ENCODE measurements around the gene QSER1. TPM values are rescaled to one million over a fixed set of nuclear protein-coding genes. Genes with fewer than 3 reads are reported as not detected.

Gene QSER1
- total and polyA plus RNA-seq, 2 experiments from 2014 or later, result 29.4 to 132 TPM

- Mint-ChIP-seq H3K27me3 (ENCODE audit: insufficient read depth, low read depth, poor library complexity) (peaks cover 16% of the 10 kb centered on the region), H3K4me3 (peak overlapping the region; percentile 79), H3K9me3 (no peaks in the 10 kb centered on the region), H3K4me1 (peaks cover 17% of the 10 kb centered on the region; the same call in 2 of the 3 replicates), H3K27ac (no peak overlapping the region), H3K36me3 (ENCODE audit: low read depth) (no peaks in the 10 kb centered on the region)
- peaks cover 11% of the 10 kb centered on the region for H3K27me3 ChIP-seq (ENCODE audit: insufficient read depth)
- no peaks in the 10 kb centered on the region for H3K9me2 ChIP-seq (ENCODE audit: insufficient read depth)
- H3K4me2 ChIP-seq, result peak overlapping the region; percentile 95
- peak overlapping the region; percentile 77 for H3K4me3 ChIP-seq
- H2AFZ ChIP-seq, result peak overlapping the region; percentile 83
- ATAC-seq, result no peak
- no peak for TF ChIP-seq STAT1 (IDR thresholded peaks at IDR 0.05; ENCODE audit: unreplicated experiment)
- TF ChIP-seq POLR2AphosphoS5 (IDR thresholded peaks at IDR 0.05; ENCODE audit: low read depth), result no peak
- no peak for TF ChIP-seq EZH2phosphoT487 (IDR thresholded peaks at IDR 0.05; ENCODE audit: unreplicated experiment)
- TF ChIP-seq ZNF331 (CRISPR knock-in tag; IDR thresholded peaks at IDR 0.05; ENCODE audit: low read depth), result no peak
- no peak for TF ChIP-seq ZNF114 (CRISPR knock-in tag; IDR thresholded peaks at IDR 0.05)
- no peak for TF ChIP-seq CREB1 (CRISPR knock-in tag; IDR thresholded peaks at IDR 0.05; ENCODE audit: low read depth)
- H4K20me1 ChIP-seq (replicated peaks; ENCODE audit: insufficient read depth), result no peaks in the 10 kb centered on the region
- peaks cover 4% of the 10 kb centered on the region; the same call in 1 of the 2 replicates for H3F3A ChIP-seq (replicated peaks; ENCODE audit: low read depth)
- DNase-seq (ENCODE audit: low spot score), result no peak
- H3K4me1 ChIP-seq (ENCODE audit: insufficient read depth), result peaks cover 16% of the 10 kb centered on the region
- no peaks in the 10 kb centered on the region for H3K79me2 ChIP-seq (replicated peaks; ENCODE audit: insufficient read depth)
- no peak overlapping the region for H3K27ac ChIP-seq (ENCODE audit: low read depth)
- H3K36me3 ChIP-seq (ENCODE audit: insufficient read depth), result no peaks in the 10 kb centered on the region
Measured at GRCh38 chr11:33016654-33017053, 124.0 kb downstream of the QSER1 start.

- Histone ChIP-seq H3K79me2 (replicated peaks; ENCODE audit: insufficient read depth) (no peaks in the 10 kb centered on the region), H3K9me2 (ENCODE audit: insufficient read depth) (no peaks in the 10 kb centered on the region), H3K27me3 (ENCODE audit: insufficient read depth) (peaks cover 11% of the 10 kb centered on the region), H3K4me1 (ENCODE audit: insufficient read depth) (peaks cover 16% of the 10 kb centered on the region), H2AFZ (no peak overlapping the region), H3K36me3 (ENCODE audit: insufficient read depth) (no peaks in the 10 kb centered on the region), H3K4me3 (peak overlapping the region; percentile 77; the same call in 1 of the 2 replicates), H3F3A (replicated peaks; ENCODE audit: low read depth) (peaks cover 4% of the 10 kb centered on the region; the same call in 1 of the 2 replicates), H3K4me2 (peak overlapping the region; percentile 95), H3K27ac (ENCODE audit: low read depth) (no peak overlapping the region), H4K20me1 (replicated peaks; ENCODE audit: insufficient read depth) (no peaks in the 10 kb centered on the region)
- Mint-ChIP-seq H3K9me3 (no peaks in the 10 kb centered on the region), H3K27ac (no peak overlapping the region), H3K36me3 (ENCODE audit: low read depth) (no peaks in the 10 kb centered on the region), H3K4me1 (peaks cover 17% of the 10 kb centered on the region; the same call in 2 of the 3 replicates), H3K4me3 (peak overlapping the region; percentile 79; the same call in 2 of the 3 replicates), H3K27me3 (ENCODE audit: insufficient read depth, low read depth, poor library complexity) (peaks cover 16% of the 10 kb centered on the region)
- no peak for ATAC-seq
- DNase-seq (ENCODE audit: low spot score), result peak; percentile 28
- TF ChIP-seq ETS1 (IDR thresholded peaks at IDR 0.05) (no peak), STAT1 (IDR thresholded peaks at IDR 0.05; ENCODE audit: unreplicated experiment) (no peak), CREB1 (CRISPR knock-in tag; IDR thresholded peaks at IDR 0.05; ENCODE audit: low read depth) (no peak), EZH2 (IDR thresholded peaks at IDR 0.05; ENCODE audit: low read depth, unreplicated experiment) (no peak), ZNF331 (CRISPR knock-in tag; IDR thresholded peaks at IDR 0.05; ENCODE audit: low read depth) (no peak), REST (IDR thresholded peaks at IDR 0.05; ENCODE audit: unreplicated experiment) (no peak), CTCF (conservative IDR thresholded peaks at IDR 0.05; ENCODE audit: low read depth in 2 of 2) (no peak), JUNB (IDR thresholded peaks at IDR 0.05; ENCODE audit: unreplicated experiment) (no peak), ZNF114 (CRISPR knock-in tag; IDR thresholded peaks at IDR 0.05) (no peak), POLR2AphosphoS5 (IDR thresholded peaks at IDR 0.05; ENCODE audit: low read depth) (no peak), EZH2phosphoT487 (IDR thresholded peaks at IDR 0.05; ENCODE audit: unreplicated experiment) (no peak), NANOG (IDR thresholded peaks at IDR 0.05; ENCODE audit: borderline replicate concordance) (no peak)
Measured at GRCh38 chr11:33017478-33017877, 124.9 kb downstream of the QSER1 start.

All from GM23338 (cell line).